Measurements from ENCODE around the gene KCNJ6. TPM values are rescaled to one million over a fixed set of nuclear protein-coding genes. Genes with fewer than 3 reads are reported as not detected.

The KCNJ6 gene
- total RNA-seq, 1 experiment from 2014 or later, result 1.2 TPM

- H4K91ac ChIP-seq (ENCODE audit: insufficient read length, low read depth, low read length), result no peak overlapping the region
- no peak for DNase-seq
- no peak overlapping the region for H3K18ac ChIP-seq (ENCODE audit: insufficient read length, low read depth, low read length)
- no peak overlapping the region for H3K23ac ChIP-seq (ENCODE audit: insufficient read length, low read depth, low read length)
- no peak overlapping the region for H3K14ac ChIP-seq (ENCODE audit: insufficient read depth, low read length)
- H3T11ph ChIP-seq (ENCODE audit: low read length), result no peak overlapping the region
- H3K36me3 Mint-ChIP-seq (ENCODE audit: insufficient read depth in 1 of 3, low read depth in 3 of 3), result no peaks in the 10 kb centered on the region; a peak in 2 of 7 replicates
- no peaks in the 10 kb centered on the region for H4K20me1 ChIP-seq (ENCODE audit: control insufficient read depth, insufficient read depth, insufficient read length)
- no peak overlapping the region for H3K56ac ChIP-seq (ENCODE audit: insufficient read length, low read depth, low read length)
- 0 out of 2 replicates have a peak, but pooled peaks cover 4% of the 10 kb centered on the region for H3K4me1 ChIP-seq (ENCODE audit: insufficient read depth, low read length)
- H3K27ac Mint-ChIP-seq, result peak overlapping the region in 1 of 3 experiments; percentile 6; a peak in 1 of 7 replicates
- H3K27me3 Mint-ChIP-seq (ENCODE audit: low read depth), result peaks cover 3% of the 10 kb centered on the region
- no peak overlapping the region for H3K4me2 ChIP-seq (ENCODE audit: insufficient read depth, insufficient read length, low read length)
- H3K27me3 ChIP-seq (ENCODE audit: insufficient read depth, low read length), result no peaks in the 10 kb centered on the region
- H3K4me3 Mint-ChIP-seq, result no peak overlapping the region
- no peak overlapping the region for H3K9ac ChIP-seq (ENCODE audit: extremely low read depth, insufficient read length, low read length)
- no peak overlapping the region for H4K8ac ChIP-seq (replicated peaks; ENCODE audit: insufficient read length, low read depth, low read length)
- no peak overlapping the region for H2BK20ac ChIP-seq (ENCODE audit: low read depth, low read length, poor library complexity, severe bottlenecking)
- H2BK120ac ChIP-seq (ENCODE audit: low read depth, low read length, poor library complexity, severe bottlenecking), result no peak overlapping the region
- H3K79me2 ChIP-seq (ENCODE audit: insufficient read depth, low read length), result no peaks in the 10 kb centered on the region
- no peak overlapping the region for H4K5ac ChIP-seq (ENCODE audit: insufficient read length, low read depth, low read length)
- H3K4ac ChIP-seq (ENCODE audit: low read depth, low read length), result no peak overlapping the region
- H3K9me3 Mint-ChIP-seq, result peaks cover 0 to 3% of the 10 kb centered on the region in 2 experiments; a peak in 1 of 5 replicates
- no peak overlapping the region for H2BK15ac ChIP-seq (ENCODE audit: low read depth, low read length)
- WGBS (ENCODE audit: extremely low coverage, insufficient read length, low lambda C conversion rate), result no CpG with 5 or more reads among the region's 1 CpG
- no peak for TF ChIP-seq CTCF (conservative IDR thresholded peaks at IDR 0.05)
- no peak overlapping the region for H2AK5ac ChIP-seq (ENCODE audit: insufficient read length, low read length)
- H3K23me2 ChIP-seq (ENCODE audit: insufficient read length, low read depth, low read length, poor library complexity, severe bottlenecking), result no peaks in the 10 kb centered on the region
- no peaks in the 10 kb centered on the region for H3K9me3 ChIP-seq (ENCODE audit: control insufficient read depth, low read depth, low read length)
- H2BK12ac ChIP-seq (ENCODE audit: insufficient read length, low read depth, low read length), result no peak overlapping the region
- no peak overlapping the region for H2AFZ ChIP-seq (ENCODE audit: low read length)
- no peak overlapping the region for H3K27ac ChIP-seq (ENCODE audit: insufficient read length, low read depth, low read length)
- H2BK5ac ChIP-seq (ENCODE audit: insufficient read length, low read length), result no peak overlapping the region
- H3K4me1 Mint-ChIP-seq, result peaks cover 24 to 26% of the 10 kb centered on the region in 2 experiments
- no peaks in the 10 kb centered on the region for H3K79me1 ChIP-seq (ENCODE audit: insufficient read depth, low read depth, low read length, poor library complexity, severe bottlenecking)
These were observed 73.1 kb downstream of the KCNJ6 start for GRCh38 chr21:37843191-37843590.

Measured in H9 (cell line).